Measurements from ENCODE around the gene PHEX.

Gene PHEX

DNA sequence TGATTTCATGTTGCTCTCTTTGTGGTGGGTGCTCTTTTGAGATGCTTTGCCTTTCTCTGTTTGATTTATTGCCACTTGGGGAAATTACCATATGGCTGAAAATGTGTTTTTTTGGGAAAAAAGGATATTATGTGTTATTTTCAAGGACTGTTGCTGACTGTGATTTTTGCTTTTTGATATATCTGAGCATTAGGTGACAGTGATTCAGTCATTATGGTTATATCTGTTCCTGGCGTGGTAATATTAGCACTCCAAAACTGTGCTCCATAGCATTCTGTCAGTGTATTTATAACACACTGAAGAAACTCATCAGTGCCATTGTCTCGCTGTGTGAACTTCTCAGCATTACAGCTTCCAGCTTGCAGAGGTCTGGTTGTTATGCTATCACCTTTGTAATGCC is 73.8 kb downstream of the PHEX start:
- H3K27me3 ChIP-seq (ENCODE audit: insufficient read depth, poor library complexity, severe bottlenecking): no peaks in the 10 kb centered on the region
- no peak for DNase-seq (ENCODE audit: low read depth in 1 of 2, low spot score in 1 of 2)
- no peak overlapping the region for H3K27ac ChIP-seq (replicated peaks)
- TF ChIP-seq POLR2AphosphoS5 (IDR thresholded peaks at IDR 0.05; ENCODE audit: low read depth) (no peak), GABPA (IDR thresholded peaks at IDR 0.05; ENCODE audit: low read depth) (no peak), CTCF (IDR thresholded peaks at IDR 0.05; ENCODE audit: insufficient read depth, low read length) (no peak), SPI1 (IDR thresholded peaks at IDR 0.05; ENCODE audit: borderline replicate concordance, low read depth) (no peak)
- TF ChIP-seq, protein P1, sequence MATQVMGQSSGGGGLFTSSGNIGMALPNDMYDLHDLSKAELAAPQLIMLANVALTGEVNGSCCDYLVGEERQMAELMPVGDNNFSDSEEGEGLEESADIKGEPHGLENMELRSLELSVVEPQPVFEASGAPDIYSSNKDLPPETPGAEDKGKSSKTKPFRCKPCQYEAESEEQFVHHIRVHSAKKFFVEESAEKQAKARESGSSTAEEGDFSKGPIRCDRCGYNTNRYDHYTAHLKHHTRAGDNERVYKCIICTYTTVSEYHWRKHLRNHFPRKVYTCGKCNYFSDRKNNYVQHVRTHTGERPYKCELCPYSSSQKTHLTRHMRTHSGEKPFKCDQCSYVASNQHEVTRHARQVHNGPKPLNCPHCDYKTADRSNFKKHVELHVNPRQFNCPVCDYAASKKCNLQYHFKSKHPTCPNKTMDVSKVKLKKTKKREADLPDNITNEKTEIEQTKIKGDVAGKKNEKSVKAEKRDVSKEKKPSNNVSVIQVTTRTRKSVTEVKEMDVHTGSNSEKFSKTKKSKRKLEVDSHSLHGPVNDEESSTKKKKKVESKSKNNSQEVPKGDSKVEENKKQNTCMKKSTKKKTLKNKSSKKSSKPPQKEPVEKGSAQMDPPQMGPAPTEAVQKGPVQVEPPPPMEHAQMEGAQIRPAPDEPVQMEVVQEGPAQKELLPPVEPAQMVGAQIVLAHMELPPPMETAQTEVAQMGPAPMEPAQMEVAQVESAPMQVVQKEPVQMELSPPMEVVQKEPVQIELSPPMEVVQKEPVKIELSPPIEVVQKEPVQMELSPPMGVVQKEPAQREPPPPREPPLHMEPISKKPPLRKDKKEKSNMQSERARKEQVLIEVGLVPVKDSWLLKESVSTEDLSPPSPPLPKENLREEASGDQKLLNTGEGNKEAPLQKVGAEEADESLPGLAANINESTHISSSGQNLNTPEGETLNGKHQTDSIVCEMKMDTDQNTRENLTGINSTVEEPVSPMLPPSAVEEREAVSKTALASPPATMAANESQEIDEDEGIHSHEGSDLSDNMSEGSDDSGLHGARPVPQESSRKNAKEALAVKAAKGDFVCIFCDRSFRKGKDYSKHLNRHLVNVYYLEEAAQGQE (IDR thresholded peaks at IDR 0.05; ENCODE audit: insufficient replicate concordance, low read depth): no peak
- H3K4me3 ChIP-seq (replicated peaks; ENCODE audit: insufficient read depth, low read length): no peak overlapping the region

DNA sequence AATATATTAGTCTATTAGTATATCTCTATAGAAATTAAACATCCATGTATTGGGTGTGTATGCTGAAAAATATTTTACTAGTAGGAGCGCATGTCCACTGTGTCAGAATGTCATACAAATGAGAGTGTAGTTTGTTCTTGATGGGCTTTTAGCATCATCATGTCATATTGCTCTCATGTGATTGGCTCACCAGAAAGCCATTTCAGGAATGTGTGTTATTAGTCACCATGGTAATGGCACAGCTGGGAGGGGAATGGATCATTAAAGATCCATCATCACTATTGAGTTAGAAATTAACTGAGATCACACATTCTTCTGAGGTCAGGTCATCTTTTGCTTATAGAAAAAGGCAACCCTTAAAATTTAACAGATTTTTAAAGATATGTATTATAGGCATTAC is 77.3 kb downstream of the PHEX start:
- no peak for TF ChIP-seq SPI1 (IDR thresholded peaks at IDR 0.05; ENCODE audit: borderline replicate concordance, low read depth)
- TF ChIP-seq CTCF (IDR thresholded peaks at IDR 0.05; ENCODE audit: insufficient read depth, low read length): no peak
- no peak for TF ChIP-seq GABPA (IDR thresholded peaks at IDR 0.05; ENCODE audit: low read depth)
- TF ChIP-seq, protein P1 (IDR thresholded peaks at IDR 0.05; ENCODE audit: insufficient replicate concordance, low read depth): no peak
- TF ChIP-seq POLR2AphosphoS5 (IDR thresholded peaks at IDR 0.05; ENCODE audit: low read depth): no peak
- Histone ChIP-seq H3K27me3 (ENCODE audit: insufficient read depth, poor library complexity, severe bottlenecking) (no peaks in the 10 kb centered on the region), H3K27ac (replicated peaks) (no peak overlapping the region), H3K4me3 (replicated peaks; ENCODE audit: insufficient read depth, low read length) (no peak overlapping the region)
- DNase-seq (ENCODE audit: low read depth in 1 of 2, low spot score in 1 of 2): no peak

- no peak for DNase-seq (ENCODE audit: low read depth in 1 of 2, low spot score in 1 of 2)
- TF ChIP-seq POLR2AphosphoS5 (IDR thresholded peaks at IDR 0.05; ENCODE audit: low read depth) (no peak), SPI1 (IDR thresholded peaks at IDR 0.05; ENCODE audit: borderline replicate concordance, low read depth) (no peak), CTCF (IDR thresholded peaks at IDR 0.05; ENCODE audit: insufficient read depth, low read length) (no peak), GABPA (IDR thresholded peaks at IDR 0.05; ENCODE audit: low read depth) (no peak)
- TF ChIP-seq, protein P1 (IDR thresholded peaks at IDR 0.05; ENCODE audit: insufficient replicate concordance, low read depth): no peak
- H3K4me3 ChIP-seq (replicated peaks; ENCODE audit: insufficient read depth, low read length): no peak overlapping the region
- H3K27me3 ChIP-seq (ENCODE audit: insufficient read depth, poor library complexity, severe bottlenecking): no peaks in the 10 kb centered on the region
- H3K27ac ChIP-seq (replicated peaks): no peak overlapping the region
These were observed 78.8 kb downstream of the PHEX start for GRCh38 chrX:22110729-22111494.
